IPS-18a (cell line): ENCODE results near the gene GMDS.
"Not testable (repeated sequence)": the region's sequence is repeated elsewhere in the genome, so short reads cannot be mapped to it uniquely, and the experiment has no call there.

Experiments
- H3K27ac ChIP-seq: one replicate; pipeline ENCODE4 v1.5.1; 2013; ENCODE audit warnings: low read length
- H3K27me3 ChIP-seq: one replicate; pipeline ENCODE4 v1.6.1; 2013; ENCODE audit warnings: mild to moderate bottlenecking, low read length; ENCODE audit not compliant: control insufficient read depth, insufficient read depth
- H3K36me3 ChIP-seq: one replicate; pipeline ENCODE4 v1.6.1; 2013; ENCODE audit warnings: low read depth, low read length; ENCODE audit not compliant: control insufficient read depth
- H3K4me1 ChIP-seq: one replicate; pipeline ENCODE4 v1.6.1; 2013; ENCODE audit warnings: low read depth, low read length; ENCODE audit not compliant: control insufficient read depth
- H3K4me3 ChIP-seq: one replicate; pipeline ENCODE4 v1.5.1; 2013; ENCODE audit warnings: low read length
- H3K9ac ChIP-seq: one replicate; pipeline ENCODE4 v1.6.1; 2013; ENCODE audit warnings: mild to moderate bottlenecking, low read length, moderate library complexity
- H3K9me3 ChIP-seq: one replicate; pipeline ENCODE4 v1.6.1; 2013; ENCODE audit warnings: low read depth, low read length; ENCODE audit not compliant: control insufficient read depth

Gene GMDS

GRCh38 chr6:1700278-1700967 lies 545.0 kb downstream of the GMDS start:
- no peak overlapping the region for H3K9ac ChIP-seq
- H3K9me3 ChIP-seq, result no peaks in the 10 kb centered on the region
- no peak overlapping the region for H3K4me3 ChIP-seq
- H3K27ac ChIP-seq, result no peak overlapping the region
- no peaks in the 10 kb centered on the region for H3K36me3 ChIP-seq
- no peaks in the 10 kb centered on the region for H3K4me1 ChIP-seq
- H3K27me3 ChIP-seq, result no peaks in the 10 kb centered on the region

- Histone ChIP-seq H3K4me1 (no peaks in the 10 kb centered on the region), H3K4me3 (no peak overlapping the region), H3K9ac (no peak overlapping the region)
These were observed 546.9 kb downstream of the GMDS start for GRCh38 chr6:1698527-1698926.

GRCh38 chr6:1697688-1698351 lies 547.6 kb downstream of the GMDS start:
- Histone ChIP-seq H3K27me3 (no peaks in the 10 kb centered on the region), H3K4me3 (no peak overlapping the region), H3K9me3 (no peaks in the 10 kb centered on the region), H3K27ac (no peak overlapping the region), H3K4me1 (no peaks in the 10 kb centered on the region), H3K36me3 (no peaks in the 10 kb centered on the region), H3K9ac (no peak overlapping the region)

More at GRCh38 chr6:1698527-1698926, 546.9 kb downstream of the GMDS start:
- Histone ChIP-seq H3K9me3 (no peaks in the 10 kb centered on the region), H3K36me3 (no peaks in the 10 kb centered on the region), H3K27me3 (no peaks in the 10 kb centered on the region), H3K27ac (no peak overlapping the region)

GRCh38 chr6:1696463-1696850 lies 548.9 kb downstream of the GMDS start:
- Histone ChIP-seq H3K4me3 (no peak overlapping the region), H3K27me3 (no peaks in the 10 kb centered on the region), H3K36me3 (no peaks in the 10 kb centered on the region), H3K9me3 (no peaks in the 10 kb centered on the region), H3K27ac (no peak overlapping the region), H3K4me1 (no peaks in the 10 kb centered on the region), H3K9ac (no peak overlapping the region)

- Histone ChIP-seq H3K9ac (no peak overlapping the region), H3K4me1 (no peaks in the 10 kb centered on the region), H3K4me3 (no peak overlapping the region), H3K36me3 (no peaks in the 10 kb centered on the region), H3K9me3 (no peaks in the 10 kb centered on the region), H3K27me3 (no peaks in the 10 kb centered on the region), H3K27ac (no peak overlapping the region)
These were observed 549.6 kb downstream of the GMDS start for GRCh38 chr6:1695546-1696462.

GRCh38 chr6:1691828-1692227 lies 553.6 kb downstream of the GMDS start:
- H3K4me1 ChIP-seq, H3K27ac ChIP-seq, H3K27me3 ChIP-seq, H3K4me3 ChIP-seq, H3K36me3 ChIP-seq, H3K9me3 ChIP-seq, H3K9ac ChIP-seq: not testable (repeated sequence)

GRCh38 chr6:1690656-1691055 lies 554.7 kb downstream of the GMDS start:
- H3K27ac ChIP-seq, H3K4me1 ChIP-seq, H3K4me3 ChIP-seq, H3K9ac ChIP-seq, H3K9me3 ChIP-seq, H3K27me3 ChIP-seq, H3K36me3 ChIP-seq: not testable (repeated sequence)

GRCh38 chr6:1689141-1689540 lies 556.3 kb downstream of the GMDS start:
- no peaks in the 10 kb centered on the region for H3K9me3 ChIP-seq
- no peaks in the 10 kb centered on the region for H3K36me3 ChIP-seq
- no peak overlapping the region for H3K4me3 ChIP-seq
- H3K4me1 ChIP-seq, result no peaks in the 10 kb centered on the region
- no peaks in the 10 kb centered on the region for H3K27me3 ChIP-seq
- no peak overlapping the region for H3K9ac ChIP-seq
- no peak overlapping the region for H3K27ac ChIP-seq

- no peak overlapping the region for H3K9ac ChIP-seq
- H3K4me1 ChIP-seq, result no peaks in the 10 kb centered on the region
- H3K27me3 ChIP-seq, result no peaks in the 10 kb centered on the region
- H3K4me3 ChIP-seq, result no peak overlapping the region
- no peak overlapping the region for H3K27ac ChIP-seq
- no peaks in the 10 kb centered on the region for H3K36me3 ChIP-seq
- no peaks in the 10 kb centered on the region for H3K9me3 ChIP-seq
These were observed 557.0 kb downstream of the GMDS start for GRCh38 chr6:1688396-1688795.

- H3K27ac ChIP-seq, result no peak overlapping the region
- no peaks in the 10 kb centered on the region for H3K9me3 ChIP-seq
- H3K27me3 ChIP-seq, result no peaks in the 10 kb centered on the region
- H3K9ac ChIP-seq, result no peak overlapping the region
- no peak overlapping the region for H3K4me3 ChIP-seq
- H3K4me1 ChIP-seq, result no peaks in the 10 kb centered on the region
- H3K36me3 ChIP-seq, result no peaks in the 10 kb centered on the region
These were observed 558.0 kb downstream of the GMDS start for GRCh38 chr6:1687402-1687801.

- Histone ChIP-seq H3K27me3 (no peaks in the 10 kb centered on the region), H3K9ac (no peak overlapping the region), H3K9me3 (no peaks in the 10 kb centered on the region), H3K4me1 (no peaks in the 10 kb centered on the region), H3K27ac (no peak overlapping the region), H3K36me3 (no peaks in the 10 kb centered on the region), H3K4me3 (no peak overlapping the region)
These were observed 559.0 kb downstream of the GMDS start for GRCh38 chr6:1686117-1687098.
